Astrocyte of the cerebellum (primary cell): ENCODE measurements around the gene SLCO3A1.

ENCODE experiments used
- DNase-seq: peaks from one replicate; pipeline ENCODE4 v3.0.0-alpha.2; 2011; ENCODE audit warnings: low read depth
- H3K4me3 ChIP-seq: 2 replicates; pipeline ENCODE4 v1.5.1; 2011; ENCODE audit warnings: mild to moderate bottlenecking, low read depth, low read length, moderate library complexity
- in situ Hi-C: cut with HindIII; loops from 2 replicates; pipeline ENCODE4 v1.10.0; 2017; ENCODE audit warnings: low sequenced_read_pairs
- TF ChIP-seq, protein P1 (sequence below): IDR thresholded peaks from 2 replicates; pipeline ENCODE4 v1.5.1; 2012; ENCODE audit warnings: low read length, low read depth, moderate library complexity, mild to moderate bottlenecking; ENCODE audit errors: missing control alignments

The SLCO3A1 gene

DNA sequence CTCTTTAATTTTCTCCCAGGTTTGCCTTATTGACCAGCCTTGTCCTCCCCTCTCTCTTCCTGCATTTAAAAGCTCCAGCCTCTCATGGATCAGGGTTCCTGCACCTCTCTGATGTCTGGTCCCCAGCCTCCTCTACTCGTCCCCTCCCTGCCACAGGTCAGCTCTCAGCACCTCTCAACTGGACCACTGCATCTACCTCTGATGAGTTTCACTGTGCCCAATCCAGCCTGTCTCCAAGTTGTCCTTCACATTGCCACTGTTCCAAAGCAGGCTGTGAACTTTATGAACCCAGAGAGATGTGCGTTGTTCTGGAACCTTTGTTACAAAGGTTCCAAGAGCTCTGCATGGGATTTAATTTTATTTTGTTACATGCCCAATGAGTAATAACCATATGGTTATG, 76.6 kb downstream of the SLCO3A1 start:
- in situ Hi-C loops, result no loop called here
- DNase-seq, result no peak
- H3K4me3 ChIP-seq, result no peak overlapping the region
- TF ChIP-seq, protein P1, sequence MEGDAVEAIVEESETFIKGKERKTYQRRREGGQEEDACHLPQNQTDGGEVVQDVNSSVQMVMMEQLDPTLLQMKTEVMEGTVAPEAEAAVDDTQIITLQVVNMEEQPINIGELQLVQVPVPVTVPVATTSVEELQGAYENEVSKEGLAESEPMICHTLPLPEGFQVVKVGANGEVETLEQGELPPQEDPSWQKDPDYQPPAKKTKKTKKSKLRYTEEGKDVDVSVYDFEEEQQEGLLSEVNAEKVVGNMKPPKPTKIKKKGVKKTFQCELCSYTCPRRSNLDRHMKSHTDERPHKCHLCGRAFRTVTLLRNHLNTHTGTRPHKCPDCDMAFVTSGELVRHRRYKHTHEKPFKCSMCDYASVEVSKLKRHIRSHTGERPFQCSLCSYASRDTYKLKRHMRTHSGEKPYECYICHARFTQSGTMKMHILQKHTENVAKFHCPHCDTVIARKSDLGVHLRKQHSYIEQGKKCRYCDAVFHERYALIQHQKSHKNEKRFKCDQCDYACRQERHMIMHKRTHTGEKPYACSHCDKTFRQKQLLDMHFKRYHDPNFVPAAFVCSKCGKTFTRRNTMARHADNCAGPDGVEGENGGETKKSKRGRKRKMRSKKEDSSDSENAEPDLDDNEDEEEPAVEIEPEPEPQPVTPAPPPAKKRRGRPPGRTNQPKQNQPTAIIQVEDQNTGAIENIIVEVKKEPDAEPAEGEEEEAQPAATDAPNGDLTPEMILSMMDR, result no peak

DNA sequence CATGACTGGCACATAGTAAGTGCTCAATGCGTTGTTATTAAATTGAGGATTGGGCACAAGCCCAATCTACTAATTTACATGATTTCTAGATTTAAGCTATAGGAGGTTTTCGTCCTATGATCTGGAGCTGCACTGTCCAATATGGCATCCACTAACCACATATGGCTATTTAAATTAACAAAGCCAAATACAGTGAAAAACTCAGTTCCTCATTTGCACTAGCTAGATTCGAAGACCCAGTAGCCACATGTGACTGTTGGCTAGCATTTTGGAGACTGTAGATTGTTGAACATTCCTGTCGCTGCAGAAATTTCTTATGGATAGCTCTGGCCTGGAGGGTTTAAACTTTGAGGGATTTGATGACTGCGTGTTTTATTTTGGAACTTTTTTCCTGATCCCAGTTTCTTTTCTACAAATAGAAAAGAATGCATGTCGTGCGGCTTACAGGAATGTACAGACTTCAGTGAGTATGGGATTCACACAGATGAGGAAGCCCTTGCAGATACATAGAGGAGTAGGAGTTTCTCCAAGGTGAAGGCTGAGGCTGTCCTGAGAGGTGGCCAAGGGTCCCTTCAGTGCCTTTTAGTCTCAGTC, 82.8 kb downstream of the SLCO3A1 start:
- TF ChIP-seq, protein P1, result no peak
- no peak for DNase-seq
- H3K4me3 ChIP-seq, result no peak overlapping the region
- in situ Hi-C loops, result no loop called here

DNA sequence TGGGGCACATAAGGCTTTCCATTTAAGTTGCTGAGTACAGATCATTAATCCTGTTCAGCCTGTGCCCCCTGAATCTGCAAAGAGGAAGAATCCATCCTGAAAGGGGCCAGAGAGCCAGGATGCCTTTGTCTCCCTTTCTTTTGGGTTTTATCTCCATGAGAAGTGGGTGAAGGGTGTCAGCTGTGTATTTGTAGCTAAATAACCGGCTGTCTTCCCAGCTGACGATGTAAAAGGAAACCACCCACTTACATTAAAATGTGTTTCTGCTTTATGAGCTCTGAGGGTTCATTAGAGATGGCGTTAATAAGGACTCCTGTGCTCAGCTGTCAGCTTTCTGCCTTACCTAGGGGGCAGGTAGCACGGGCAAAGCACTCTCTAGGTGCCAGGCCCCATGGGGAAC, 83.4 kb downstream of the SLCO3A1 start:
- in situ Hi-C loops, result no loop called here
- DNase-seq, result no peak
- TF ChIP-seq, protein P1, result no peak
- no peak overlapping the region for H3K4me3 ChIP-seq

DNA sequence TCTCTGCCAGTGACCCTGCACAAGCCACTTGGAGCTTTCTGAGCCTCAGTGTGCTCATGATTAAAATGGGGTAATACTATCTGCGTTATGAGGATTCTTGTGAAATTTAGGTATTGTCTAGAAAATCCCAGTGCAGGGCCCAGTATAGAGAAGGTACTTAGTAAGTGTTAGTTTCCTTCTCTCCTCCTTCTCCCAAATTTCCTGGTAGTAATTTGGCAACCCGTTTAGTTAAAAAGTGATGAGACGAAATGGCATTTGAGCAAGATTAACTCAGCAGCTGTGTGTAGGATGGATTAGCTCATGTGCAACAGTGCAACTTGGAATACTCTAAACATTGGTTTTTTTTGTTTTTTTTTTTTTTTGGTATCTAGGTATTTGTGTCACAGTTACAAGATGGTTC, 84.6 kb downstream of the SLCO3A1 start:
- no peak overlapping the region for H3K4me3 ChIP-seq
- TF ChIP-seq, protein P1, result no peak
- in situ Hi-C loops, result no loop called here
- DNase-seq, result no peak

DNA sequence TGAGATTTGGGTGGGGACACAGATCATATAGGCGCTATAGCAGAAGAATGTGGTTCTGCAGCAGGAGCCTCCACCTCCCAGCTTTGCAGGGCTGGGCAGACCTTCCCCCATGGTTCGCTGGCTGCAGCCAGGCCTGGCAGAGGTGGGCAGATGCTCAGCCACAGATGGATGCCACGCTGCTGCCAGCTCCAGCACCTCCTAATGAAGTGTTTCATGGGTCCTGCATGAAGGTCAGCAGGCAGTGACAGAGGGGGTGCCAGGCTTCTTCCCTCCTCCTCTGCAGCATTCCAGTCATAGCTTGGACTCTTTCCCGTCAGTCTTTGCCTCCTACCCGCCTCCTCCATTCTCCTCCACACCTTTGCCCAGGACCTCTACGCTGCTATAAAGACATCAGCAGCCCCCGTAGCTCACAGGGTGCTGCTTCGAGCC, 85.9 kb downstream of the SLCO3A1 start:
- no peak overlapping the region for H3K4me3 ChIP-seq
- TF ChIP-seq, protein P1, result no peak
- in situ Hi-C loops, result no loop called here
- no peak for DNase-seq

DNA sequence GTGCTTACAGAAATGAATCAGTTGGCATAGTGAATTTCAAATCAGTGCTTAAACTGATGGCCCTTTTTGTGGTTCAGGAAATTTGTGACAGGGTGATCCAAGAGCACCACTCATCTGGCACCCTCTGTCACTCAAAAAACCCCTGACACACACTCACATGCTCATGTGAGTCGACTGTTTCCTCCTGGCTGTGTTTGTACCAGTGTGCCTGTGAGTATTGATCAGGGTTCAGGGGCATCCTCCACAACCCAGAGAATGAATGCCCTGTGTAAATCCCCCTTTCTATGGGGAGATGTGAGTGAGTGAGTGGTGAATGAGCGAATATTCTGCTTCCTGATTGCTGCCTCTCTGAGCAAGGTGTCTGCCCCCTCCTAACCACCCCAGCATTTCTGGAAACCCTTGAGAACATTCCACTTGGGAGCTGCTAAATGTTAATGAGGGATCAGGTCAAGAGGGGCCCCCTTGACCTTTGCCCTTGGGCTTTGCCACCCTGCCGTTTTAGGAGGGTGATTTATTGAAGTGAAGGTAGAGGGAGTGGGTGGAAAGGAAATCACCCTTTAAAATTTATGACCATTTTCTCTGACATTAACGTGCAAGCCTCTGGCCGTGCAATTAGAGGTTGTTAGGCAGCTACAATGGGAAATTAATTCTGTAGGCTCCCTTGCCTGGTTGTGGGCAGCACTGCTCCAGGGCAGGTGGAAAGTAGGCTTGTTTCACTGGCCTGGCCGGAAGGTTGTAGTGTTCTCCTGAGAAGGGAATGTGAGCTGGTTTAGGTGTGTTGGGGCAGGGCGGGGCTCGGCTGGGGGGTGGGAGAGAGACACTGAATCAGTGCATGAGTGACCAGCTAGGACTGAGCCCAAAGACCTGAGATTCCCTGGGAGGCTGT, 87.2 kb downstream of the SLCO3A1 start:
- in situ Hi-C loops, result no loop called here
- no peak overlapping the region for H3K4me3 ChIP-seq
- TF ChIP-seq, protein P1, result no peak
- DNase-seq, result no peak
